BLaER1 treated with 17β-estradiol and CSF1 and Interleukin-3, amounts not matched to agents 10 nM and 100 nM (cell line): ENCODE results near the gene SLC22A5.
"Not testable (repeated sequence)": the region's sequence is repeated elsewhere in the genome, so short reads cannot be mapped to it uniquely, and the experiment has no call there.

Experiments
- H3K27ac ChIP-seq, 11 experiments: shearing (Covaris generic); formaldehyde crosslinking; 2 replicates each; pipeline ENCODE4 v1.8.1; 2022
- H3K27me3 ChIP-seq, 11 experiments: shearing (Covaris generic); formaldehyde crosslinking; 2 replicates each; pipeline ENCODE4 v1.8.1; 2022
- H3K36me3 ChIP-seq, 11 experiments: shearing (Covaris generic); formaldehyde crosslinking; 2 replicates each; pipeline ENCODE4 v1.8.1; 2022
- H3K4me1 ChIP-seq, 10 experiments: shearing (Covaris generic); formaldehyde crosslinking; 2 replicates each; pipeline ENCODE4 v1.8.1; 2022
- H3K4me2 ChIP-seq, 11 experiments: shearing (Covaris generic); formaldehyde crosslinking; 2 replicates each; pipeline ENCODE4 v1.8.1; 2022
- H3K4me3 ChIP-seq, 10 experiments: shearing (Covaris generic); formaldehyde crosslinking; 2 replicates each; pipeline ENCODE4 v1.8.1; 2022
- H3K9ac ChIP-seq, 11 experiments: shearing (Covaris generic); formaldehyde crosslinking; 2 replicates each; pipeline ENCODE4 v1.8.1; 2022
- H3K9me3 ChIP-seq, 11 experiments: shearing (Covaris generic); formaldehyde crosslinking; replicated peaks in 1 of 11; 2 replicates each; pipeline ENCODE4 v1.8.1; 2022
- H4K20me1 ChIP-seq, 11 experiments: shearing (Covaris generic); formaldehyde crosslinking; 2 replicates each; pipeline ENCODE4 v1.8.1; 2022
- Cebpa-rat ChIP-seq, 11 experiments: shearing (Covaris generic); IDR thresholded peaks; 2 replicates each; pipeline ENCODE4 v1.8.1; 2022

The SLC22A5 gene

GRCh38 chr5:132408456-132408855, 38.9 kb downstream of the SLC22A5 start:
- no peaks in the 10 kb centered on the region; a peak in 1 of 22 replicates for H3K36me3 ChIP-seq
- H3K27ac ChIP-seq = no peak overlapping the region
- H3K4me1 ChIP-seq = peaks cover 30 to 64% (median 56%) of the 10 kb centered on the region in 10 experiments
- TF ChIP-seq Cebpa-rat (IDR thresholded peaks at IDR 0.05) = no peak
- no peak overlapping the region for H3K4me3 ChIP-seq
- no peaks in the 10 kb centered on the region for H4K20me1 ChIP-seq
- H3K4me2 ChIP-seq = peak overlapping the region in 6 of 11 experiments; percentile 12 to 99 (median 94); a peak in 10 of 22 replicates
- no peaks in the 10 kb centered on the region for H3K27me3 ChIP-seq
- H3K9me3 ChIP-seq = peaks cover 0 to 3% (median 0%) of the 10 kb centered on the region in 11 experiments; a peak in 6 of 22 replicates
- no peak overlapping the region for H3K9ac ChIP-seq

GRCh38 chr5:132408965-132409364, 39.5 kb downstream of the SLC22A5 start:
- Histone ChIP-seq H3K9ac (peak overlapping the region in 3 of 11 experiments; percentile 97 to 98 (median 98); a peak in 4 of 22 replicates), H3K4me2 (peak overlapping the region; percentile 84 to 100 (median 96); a peak in 20 of 22 replicates)
- no peak for TF ChIP-seq Cebpa-rat (IDR thresholded peaks at IDR 0.05)

GRCh38 chr5:132410451-132411303, 41.2 kb downstream of the SLC22A5 start:
- Histone ChIP-seq H3K27ac (peak overlapping the region; percentile 82 to 100 (median 97)), H3K36me3 (peaks cover 0 to 6% (median 0%) of the 10 kb centered on the region in 11 experiments; a peak in 2 of 22 replicates), H3K9me3 (peaks cover 0 to 9% (median 0%) of the 10 kb centered on the region in 11 experiments; a peak in 7 of 22 replicates), H3K27me3 (no peaks in the 10 kb centered on the region), H3K9ac (peak overlapping the region; percentile 89 to 98 (median 95)), H3K4me3 (peak overlapping the region; percentile 63 to 84 (median 74)), H4K20me1 (no peaks in the 10 kb centered on the region), H3K4me1 (peaks cover 48 to 82% (median 78%) of the 10 kb centered on the region in 10 experiments), H3K4me2 (peak overlapping the region; percentile 84 to 100 (median 96))
- TF ChIP-seq Cebpa-rat (IDR thresholded peaks at IDR 0.05) = no peak

More at GRCh38 chr5:132408965-132409364, 39.5 kb downstream of the SLC22A5 start:
- Histone ChIP-seq H3K9me3 (peaks cover 0 to 7% (median 0%) of the 10 kb centered on the region in 11 experiments; a peak in 8 of 22 replicates), H3K27me3 (no peaks in the 10 kb centered on the region), H4K20me1 (no peaks in the 10 kb centered on the region), H3K27ac (peak overlapping the region in 3 of 11 experiments; percentile 100; a peak in 2 of 22 replicates), H3K4me1 (peaks cover 31 to 66% (median 61%) of the 10 kb centered on the region in 10 experiments), H3K4me3 (no peak overlapping the region; a peak in 1 of 20 replicates), H3K36me3 (peaks cover 0 to 2% (median 0%) of the 10 kb centered on the region in 11 experiments; a peak in 1 of 22 replicates)

GRCh38 chr5:132411304-132412013, 41.9 kb downstream of the SLC22A5 start:
- Histone ChIP-seq H3K9ac (peak overlapping the region; percentile 89 to 98 (median 95)), H3K36me3 (peaks cover 0 to 6% (median 0%) of the 10 kb centered on the region in 11 experiments; a peak in 2 of 22 replicates), H3K4me2 (peak overlapping the region; percentile 84 to 100 (median 96)), H3K9me3 (peaks cover 0 to 9% (median 0%) of the 10 kb centered on the region in 11 experiments; a peak in 7 of 22 replicates), H3K4me1 (peaks cover 52 to 87% (median 80%) of the 10 kb centered on the region in 10 experiments), H3K4me3 (peak overlapping the region; percentile 63 to 84 (median 74)), H3K27ac (peak overlapping the region; percentile 82 to 100 (median 97)), H3K27me3 (no peaks in the 10 kb centered on the region), H4K20me1 (no peaks in the 10 kb centered on the region)
- TF ChIP-seq Cebpa-rat (IDR thresholded peaks at IDR 0.05) = no peak

GRCh38 chr5:132413567-132413966, 44.1 kb downstream of the SLC22A5 start:
- Histone ChIP-seq H3K36me3 (peaks cover 0 to 18% (median 8%) of the 10 kb centered on the region in 11 experiments; a peak in 11 of 22 replicates), H3K4me3 (no peak overlapping the region; a peak in 2 of 20 replicates), H3K27me3 (no peaks in the 10 kb centered on the region), H3K9me3 (peaks cover 0 to 9% (median 0%) of the 10 kb centered on the region in 11 experiments; a peak in 7 of 22 replicates), H4K20me1 (peaks cover 0 to 4% (median 0%) of the 10 kb centered on the region in 11 experiments; a peak in 2 of 22 replicates), H3K9ac (peak overlapping the region in 2 of 11 experiments; percentile 24 to 98; a peak in 1 of 22 replicates), H3K4me1 (peaks cover 64 to 93% (median 87%) of the 10 kb centered on the region in 10 experiments), H3K27ac (peak overlapping the region in 7 of 11 experiments; percentile 96 to 100 (median 98); a peak in 11 of 22 replicates), H3K4me2 (peak overlapping the region in 3 of 11 experiments; percentile 91 to 98 (median 98); a peak in 5 of 22 replicates)
- no peak for TF ChIP-seq Cebpa-rat (IDR thresholded peaks at IDR 0.05)

GRCh38 chr5:132414634-132415378, 45.3 kb downstream of the SLC22A5 start:
- peaks cover 0 to 9% (median 0%) of the 10 kb centered on the region in 11 experiments; a peak in 7 of 22 replicates for H3K9me3 ChIP-seq
- peak overlapping the region; percentile 29 to 98 (median 64) for H3K4me2 ChIP-seq
- H3K9ac ChIP-seq = peak overlapping the region in 8 of 11 experiments; percentile 2 to 60 (median 32); a peak in 10 of 22 replicates
- H3K36me3 ChIP-seq = peaks cover 0 to 25% (median 17%) of the 10 kb centered on the region in 11 experiments; a peak in 11 of 22 replicates
- peaks cover 0 to 4% (median 0%) of the 10 kb centered on the region in 11 experiments; a peak in 2 of 22 replicates for H4K20me1 ChIP-seq
- H3K4me3 ChIP-seq = no peak overlapping the region
- no peaks in the 10 kb centered on the region for H3K27me3 ChIP-seq
- peak overlapping the region in 9 of 11 experiments; percentile 28 to 100 (median 65); a peak in 17 of 22 replicates for H3K27ac ChIP-seq
- peaks cover 65 to 93% (median 88%) of the 10 kb centered on the region in 10 experiments for H3K4me1 ChIP-seq
- no peak for TF ChIP-seq Cebpa-rat (IDR thresholded peaks at IDR 0.05)

- not testable (repeated sequence) for H4K20me1 ChIP-seq, H3K4me3 ChIP-seq, H3K9me3 ChIP-seq, H3K27me3 ChIP-seq
- H3K36me3 ChIP-seq = peaks cover 0 to 32% (median 17%) of the 10 kb centered on the region in 11 experiments; a peak in 11 of 22 replicates
- peaks cover 67 to 95% (median 90%) of the 10 kb centered on the region in 10 experiments for H3K4me1 ChIP-seq
- peak overlapping the region in 9 of 11 experiments; percentile 28 to 100 (median 65); a peak in 15 of 22 replicates for H3K27ac ChIP-seq
- H3K9ac ChIP-seq = peak overlapping the region in 4 of 11 experiments; percentile 39 to 60 (median 52); a peak in 6 of 22 replicates
- H3K4me2 ChIP-seq = peak overlapping the region; percentile 29 to 98 (median 64)
Measured at GRCh38 chr5:132415516-132415915, 46.0 kb downstream of the SLC22A5 start.
